ENCODE results near the gene RIMBP2.

RIMBP2 gene

GRCh38 chr12:130347588-130347987, 368.5 kb downstream of the RIMBP2 start:
- DNase-seq: no peak
